NCI-H748 (cell line): ENCODE measurements around the gene PIGZ.

Source experiments
- DNase-seq: peaks from one replicate; lab custom pipeline; 2025; ENCODE audit not compliant: unreplicated experiment; lab: John Stamatoyannopoulos, UW

PIGZ gene

GRCh38 chr3:196916995-196917394, 51.6 kb downstream of the PIGZ start:
- no peak for DNase-seq

- DNase-seq, result no peak
These were observed 52.4 kb downstream of the PIGZ start for GRCh38 chr3:196916221-196916620.

GRCh38 chr3:196915375-196915774, 53.3 kb downstream of the PIGZ start:
- no peak for DNase-seq

GRCh38 chr3:196914866-196915265, 53.8 kb downstream of the PIGZ start:
- DNase-seq, result no peak

- DNase-seq, result no peak
These were observed 64.9 kb downstream of the PIGZ start for GRCh38 chr3:196903740-196904139.

GRCh38 chr3:196902296-196902695, 66.3 kb downstream of the PIGZ start:
- no peak for DNase-seq

GRCh38 chr3:196901768-196902167, 66.9 kb downstream of the PIGZ start:
- DNase-seq, result no peak
